ACHN (cell line): Measurements from ENCODE around the gene TBX2.
"Not testable (repeated sequence)": the region's sequence is repeated elsewhere in the genome, so short reads cannot be mapped to it uniquely, and the experiment has no call there.

Source experiments
- DNase-seq: peaks from one replicate; pipeline ENCODE4 v3.0.0-alpha.2; 2015
- in situ Hi-C: cut with HindIII; loops from 2 replicates; pipeline ENCODE4 v1.10.0; 2017; ENCODE audit warnings: low sequenced_read_pairs, low pct_ligation_motif_present, low pct_unique_long_range_greater_than_20kb

Gene TBX2

GRCh38 chr17:61420052-61420451 is 20.4 kb downstream of the TBX2 start:
- no peak for DNase-seq
- in situ Hi-C loops = no loop called here

- in situ Hi-C loops = no loop called here
- DNase-seq = no peak
Observed at GRCh38 chr17:61420745-61421398, 21.2 kb downstream of the TBX2 start.

GRCh38 chr17:61421460-61421859 is 21.8 kb downstream of the TBX2 start:
- in situ Hi-C loops = no loop called here
- DNase-seq = no peak

- DNase-seq = no peak
- in situ Hi-C loops = no loop called here
Observed at GRCh38 chr17:61422116-61422799, 22.6 kb downstream of the TBX2 start.

- in situ Hi-C loops = no loop called here
- DNase-seq = no peak
Observed at GRCh38 chr17:61422869-61423268, 23.2 kb downstream of the TBX2 start.

- in situ Hi-C loops = no loop called here
- DNase-seq = no peak
Observed at GRCh38 chr17:61423967-61424649, 24.5 kb downstream of the TBX2 start.

- in situ Hi-C loops = no loop called here
- peak; percentile 35 for DNase-seq
Observed at GRCh38 chr17:61425682-61426481, 26.2 kb downstream of the TBX2 start.

GRCh38 chr17:61426482-61427304 is 27.1 kb downstream of the TBX2 start:
- DNase-seq = peak; percentile 45
- in situ Hi-C loops = no loop called here

- DNase-seq = no peak
- in situ Hi-C loops = no loop called here
Observed at GRCh38 chr17:61427567-61427966, 27.9 kb downstream of the TBX2 start.

GRCh38 chr17:61429274-61429673 is 29.6 kb downstream of the TBX2 start:
- in situ Hi-C loops = no loop called here
- DNase-seq = no peak

GRCh38 chr17:61429831-61430230 is 30.2 kb downstream of the TBX2 start:
- DNase-seq, in situ Hi-C loops: not testable (repeated sequence)

GRCh38 chr17:61431594-61432311 is 32.1 kb downstream of the TBX2 start:
- in situ Hi-C loops = no loop called here
- DNase-seq = no peak

- no peak for DNase-seq
- in situ Hi-C loops = no loop called here
Observed at GRCh38 chr17:61436273-61436672, 36.6 kb downstream of the TBX2 start.

- DNase-seq = no peak
- in situ Hi-C loops = no loop called here
Observed at GRCh38 chr17:61436995-61437704, 37.5 kb downstream of the TBX2 start.

- DNase-seq = no peak
- in situ Hi-C loops = no loop called here
Observed at GRCh38 chr17:61440697-61441096, 41.1 kb downstream of the TBX2 start.

GRCh38 chr17:61441507-61441906 is 41.9 kb downstream of the TBX2 start:
- in situ Hi-C loops, DNase-seq: not testable (repeated sequence)

- in situ Hi-C loops = no loop called here
Observed at GRCh38 chr17:61442136-61442775, 42.6 kb downstream of the TBX2 start.

More at GRCh38 chr17:61442136-61442775, 42.6 kb downstream of the TBX2 start:
- no peak for DNase-seq
